Left lung (tissue), 10 donors: Measurements from ENCODE around the gene CAPZB. TPM values are rescaled to one million over a fixed set of nuclear protein-coding genes. Genes with fewer than 3 reads are reported as not detected.
A peak's percentile ranks its signal among the peaks of the same experiment; 100 is the strongest.

ENCODE experiments used
- ATAC-seq: fragments of 200-7000 bp; cut with Tn5 transposase; one replicate; pipeline ENCODE4 v1.9.1; 2020; ENCODE audit warnings: moderate library complexity
- DNase-seq, 4 donors: peaks; one replicate each; pipeline ENCODE4 v3.0.0-alpha.2; 2013 to 2020
- H3K27ac ChIP-seq, 2 donors: fragments of 200-600 bp; sonication (generic) in 1 of 2; one replicate each; pipeline versions ENCODE4 v1.5.0 to v1.8.0; 2020 to 2021
- H3K27me3 ChIP-seq, 2 donors: fragments of 200-600 bp; sonication (generic) in 1 of 2; one replicate each; pipeline versions ENCODE4 v1.5.0 to v1.8.0; 2020 to 2021
- H3K36me3 ChIP-seq, 2 donors: fragments of 200-600 bp; sonication (generic) in 1 of 2; one replicate each; pipeline versions ENCODE4 v1.5.0 to v1.8.0; 2020 to 2021
- H3K4me1 ChIP-seq, 2 donors: fragments of 200-600 bp; one replicate each; pipeline ENCODE4 v1.8.0; 2021
- H3K4me3 ChIP-seq, 2 donors: fragments of 200-600 bp; sonication (generic) in 1 of 2; one replicate each; pipeline versions ENCODE4 v1.5.0 to v1.8.0; 2020 to 2021; ENCODE audit warnings: mild to moderate bottlenecking in 1 of 2
- H3K9me3 ChIP-seq, 2 donors: fragments of 200-600 bp; sonication (generic) in 1 of 2; one replicate each; pipeline versions ENCODE4 v1.5.0 to v1.8.0; 2020 to 2021
- CTCF ChIP-seq, 2 donors: fragments of 200-600 bp; sonication (generic) in 1 of 2; IDR thresholded peaks; one replicate each; pipeline versions ENCODE4 v1.5.0 to v1.8.0; 2021; ENCODE audit warnings: antibody characterized with exemption in 2 of 2
- intact Hi-C, 2 donors: fragments of 100-400 bp; cut with DNase I; formaldehyde crosslinking; loops; one replicate each; pipeline versions ENCODE4 v1.11.2 to v1.14.2; 2022
- polyA plus RNA-seq, 6 donors: library from polyadenylated mRNA; unstranded; fragments of 120-200 nt; gene quantifications; one replicate each; pipeline ENCODE4 v1.2.1, GENCODE V29; 2013; ENCODE audit not compliant: insufficient read length in 6 of 6
- total RNA-seq, 2 donors: library from RNA; stranded (reverse); fragmentation: NEBNext Ultra II Directional; extraction: Animal tissue kit (Norgen Biotek cat#: 25700); gene quantifications; one replicate each; pipeline ENCODE4 v1.2.1, GENCODE V29; 2021
- donor health status: DM: no; HTN: yes; CAD: no.
- donor health status: DM: no; HTN: no; CAD: no.

The CAPZB gene
- total and polyA plus RNA-seq, 8 donors: 223 to 327 (median 256) TPM

- ATAC-seq (no peak), DNase-seq (no peak)
- H3K4me1 ChIP-seq: peaks cover 47 to 87% of the 10 kb centered on the region in 2 donors
These were observed 58.1 kb downstream of the CAPZB start for GRCh38 chr1:19427087-19427781.

GRCh38 chr1:19426294-19427086 lies 58.8 kb downstream of the CAPZB start:
- Histone ChIP-seq H3K27ac (peak overlapping the region; percentile 61 to 74), H3K4me1 (peaks cover 47 to 94% of the 10 kb centered on the region in 2 donors), H3K4me3 (no peak overlapping the region), H3K9me3 (no peaks in the 10 kb centered on the region), H3K27me3 (no peaks in the 10 kb centered on the region), H3K36me3 (peaks cover 0 to 7% of the 10 kb centered on the region in 2 donors)
- ATAC-seq: no peak
- DNase-seq: no peak
- intact Hi-C loops: no loop called here
- TF ChIP-seq CTCF (IDR thresholded peaks at IDR 0.05): no peak

More at GRCh38 chr1:19427087-19427781, 58.1 kb downstream of the CAPZB start:
- Histone ChIP-seq H3K9me3 (no peaks in the 10 kb centered on the region), H3K4me3 (no peak overlapping the region), H3K27ac (peak overlapping the region; percentile 61 to 74), H3K27me3 (no peaks in the 10 kb centered on the region), H3K36me3 (peaks cover 0 to 7% of the 10 kb centered on the region in 2 donors)
- intact Hi-C loops: no loop called here
- TF ChIP-seq CTCF (IDR thresholded peaks at IDR 0.05): no peak

- intact Hi-C loops: no loop called here
- peaks cover 45 to 91% of the 10 kb centered on the region in 2 donors for H3K4me1 ChIP-seq
- ATAC-seq: peak; percentile 4
These were observed 59.6 kb downstream of the CAPZB start for GRCh38 chr1:19425646-19426239.

GRCh38 chr1:19424651-19425570 lies 60.4 kb downstream of the CAPZB start:
- no peak overlapping the region for H3K4me3 ChIP-seq
- TF ChIP-seq CTCF (IDR thresholded peaks at IDR 0.05): no peak
- H3K36me3 ChIP-seq: peaks cover 0 to 8% of the 10 kb centered on the region in 2 donors
- DNase-seq: peak in 1 of 4 donors; percentile 60
- no peaks in the 10 kb centered on the region for H3K27me3 ChIP-seq
- intact Hi-C loops: no loop called here
- ATAC-seq: peak; percentile 85
- no peaks in the 10 kb centered on the region for H3K9me3 ChIP-seq
- peaks cover 38 to 85% of the 10 kb centered on the region in 2 donors for H3K4me1 ChIP-seq
- peak overlapping the region; percentile 38 to 74 for H3K27ac ChIP-seq

More at GRCh38 chr1:19425646-19426239, 59.6 kb downstream of the CAPZB start:
- DNase-seq: no peak
- no peaks in the 10 kb centered on the region for H3K27me3 ChIP-seq
- no peaks in the 10 kb centered on the region for H3K9me3 ChIP-seq
- no peak for TF ChIP-seq CTCF (IDR thresholded peaks at IDR 0.05)
- peak overlapping the region; percentile 61 to 74 for H3K27ac ChIP-seq
- H3K4me3 ChIP-seq: no peak overlapping the region
- H3K36me3 ChIP-seq: peaks cover 0 to 7% of the 10 kb centered on the region in 2 donors
